GM12878 (cell line): ENCODE results near the gene LCP1. TPM values are rescaled to one million over a fixed set of nuclear protein-coding genes. Genes with fewer than 3 reads are reported as not detected.

ENCODE experiments used
- ATAC-seq: fragments of 200-7000 bp; cut with Tn5 transposase; 3 replicates; pipeline ENCODE4 v1.9.1; 2020; ENCODE audit warnings: mild to moderate bottlenecking, moderate library complexity
- BruUV-seq: library from RNA; stranded (reverse); fragments of 400-500 nt; replicated peaks from 2 replicates; lab custom pipeline; 2021; lab: Mats Ljungman, UMichigan
- CTCF ChIA-PET: fragments of 300-600 bp; sonication (Branson Sonifier 250); formaldehyde crosslinking; extraction: SDS; loops from one replicate; lab custom pipeline; 2021; ENCODE audit warnings: inconsistent platforms; lab: Yijun Ruan, JAX
- POLR2A ChIA-PET: fragments of 350-600 bp; formaldehyde crosslinking; extraction: SDS; loops from one replicate; lab custom pipeline; 2021; ENCODE audit warnings: inconsistent platforms; lab: Charles Lee
- RAD21 ChIA-PET: fragments of 300-600 bp; sonication (Branson Sonifier 250); formaldehyde crosslinking; loops from one replicate; lab custom pipeline; 2023; ENCODE audit warnings: antibody characterized with exemption; ENCODE audit not compliant: unreplicated experiment; lab: Charles Lee
- SMC1A ChIA-PET: fragments of 300-600 bp; sonication (Branson Sonifier 250); formaldehyde crosslinking; loops from one replicate; lab custom pipeline; 2023; ENCODE audit not compliant: unreplicated experiment, uncharacterized antibody; lab: Charles Lee
- DNase-seq: peaks from one replicate; pipeline ENCODE4 v3.0.0-alpha.2; 2011; ENCODE audit warnings: low read depth, low spot score
- FAIRE-seq: peaks from 3 replicates; lab custom pipeline; 2011; peaks lifted over from hg19 to GRCh38; lab: Jason Lieb, UNC
- H2AFZ ChIP-seq: 2 replicates; pipeline ENCODE4 v1.6.0; 2011; ENCODE audit warnings: low read depth, low read length, control low read depth; ENCODE audit not compliant: control insufficient read depth
- H3K27ac ChIP-seq: 2 replicates; pipeline ENCODE4 v1.5.1; 2011; ENCODE audit warnings: control low read depth; ENCODE audit not compliant: control insufficient read depth, insufficient read depth
- H3K27me3 ChIP-seq, 2 experiments: replicated peaks in 1 of 2; 2 replicates each; pipeline versions ENCODE4 v1.6.0 to v1.6.1; 2011; ENCODE audit warnings: low read length in 1 of 2; ENCODE audit not compliant: control insufficient read depth in 2 of 2, insufficient read depth in 2 of 2
- H3K36me3 ChIP-seq, 2 experiments: 2 replicates each; pipeline ENCODE4 v1.5.1; 2011; ENCODE audit warnings: low read length in 1 of 2; ENCODE audit not compliant: control insufficient read depth in 2 of 2, insufficient read depth in 2 of 2
- H3K4me1 ChIP-seq: 2 replicates; pipeline ENCODE4 v1.6.1; 2011; ENCODE audit warnings: mild to moderate bottlenecking, low read length, moderate library complexity, mixed read lengths; ENCODE audit not compliant: control insufficient read depth, insufficient read depth
- H3K4me2 ChIP-seq: 2 replicates; pipeline ENCODE4 v1.6.0; 2011; ENCODE audit warnings: control low read depth; ENCODE audit not compliant: control insufficient read depth, insufficient read depth
- H3K4me3 ChIP-seq: fragments of 200-600 bp; sonication (generic); 2 replicates; pipeline ENCODE4 v1.5.1; 2016
- H3K79me2 ChIP-seq: 2 replicates; pipeline ENCODE4 v1.6.0; 2011; ENCODE audit warnings: low read length; ENCODE audit not compliant: control insufficient read depth, insufficient read depth
- H3K9ac ChIP-seq: 2 replicates; pipeline ENCODE4 v1.8.0; 2011; ENCODE audit warnings: low read length, control low read depth, mixed read lengths; ENCODE audit not compliant: control insufficient read depth, insufficient read depth
- H3K9me3 ChIP-seq: replicated peaks from 3 replicates; pipeline ENCODE4 v1.5.1; 2011; ENCODE audit warnings: mild to moderate bottlenecking, low read length; ENCODE audit not compliant: control insufficient read depth, insufficient read depth
- H4K20me1 ChIP-seq: 2 replicates; pipeline ENCODE4 v1.6.0; 2011; ENCODE audit not compliant: control insufficient read depth, insufficient read depth
- BCL11A ChIP-seq: IDR thresholded peaks from 2 replicates; pipeline ENCODE4 v1.6.1; 2011; ENCODE audit warnings: low read depth, low read length
- CBX3 ChIP-seq: fragments of 200-600 bp; sonication (generic); IDR thresholded peaks from 2 replicates; pipeline ENCODE4 v1.6.1; 2016; ENCODE audit warnings: low read depth, borderline replicate concordance
- CREM ChIP-seq: IDR thresholded peaks from 2 replicates; pipeline ENCODE4 v1.6.1; 2014; ENCODE audit warnings: antibody characterized with exemption, low read depth
- HSF1 ChIP-seq: fragments of 150-350 bp; IDR thresholded peaks from 2 replicates; pipeline ENCODE4 v1.6.1; 2014; ENCODE audit warnings: mild to moderate bottlenecking, low read depth, low read length
- IRF4 ChIP-seq: IDR thresholded peaks from 2 replicates; pipeline ENCODE4 v1.6.1; 2011; ENCODE audit warnings: low read depth, low read length
- KDM1A ChIP-seq: fragments of 200-600 bp; sonication (generic); IDR thresholded peaks from 2 replicates; pipeline ENCODE4 v1.6.1; 2016; ENCODE audit warnings: borderline replicate concordance
- LARP7 ChIP-seq: fragments of 450-650 bp; IDR thresholded peaks from 2 replicates; pipeline ENCODE4 v1.6.1; 2017; ENCODE audit warnings: mild to moderate bottlenecking
- WGBS: methylation state at CpG from one replicate; pipeline ENCODE4 v1.1.6; 2016; ENCODE audit warnings: low lambda C conversion rate; ENCODE audit not compliant: insufficient replicate concordance, insufficient coverage; ENCODE audit errors: missing lambda C conversion rate; 5-methylcytosine and 5-hydroxymethylcytosine counted together
- in situ Hi-C: fragments of 300-500 bp; cut with MboI; formaldehyde crosslinking; loops from 9 replicates; pipeline ENCODE4 v1.14.3; 2018; ENCODE audit warnings: mixed read lengths
- intact Hi-C: fragments of 100-400 bp; cut with micrococcal nuclease; formaldehyde crosslinking; loops from one replicate; pipeline ENCODE4 v1.14.2; 2022; ENCODE audit not compliant: unreplicated experiment
- polyA plus RNA-seq, 11 experiments: library from polyadenylated mRNA; depleted of rRNA in 4 of 11; unstranded in 6 of 11; stranded (reverse) in 5 of 11; fragments of >200 nt; fragmentation: Nextera tagmentation in 4 of 11; fragmentation: Illumina TruSeq in 1 of 11; extraction: Ambion mirVana in 4 of 11; extraction: Trizol in 1 of 11; gene quantifications; 1 replicate in 1 of 11; 2 replicates in 10 of 11; pipeline versions ENCODE4 v1.2.1 to v1.2.3, GENCODE V29; 2011 to 2016; ENCODE audit warnings: inconsistent platforms in 2 of 11, missing spikeins in 2 of 11, low read depth in 1 of 11
- total RNA-seq, 4 experiments: library from RNA; depleted of rRNA in 3 of 4; stranded (reverse); fragments of >200 nt in 3 of 4; fragmentation: Illumina TruSeq in 1 of 4; extraction: Trizol in 1 of 4; gene quantifications; 2 replicates each; pipeline versions ENCODE4 v1.2.1 to v1.2.3, GENCODE V29; 2013 to 2021

LCP1 gene
- total and polyA plus RNA-seq, 10 of the 15 experiments (the other 5 are each of a cell fraction or from before 2014, with no cell fraction given) = 775 to 2,201 (median 1,556) TPM

DNA sequence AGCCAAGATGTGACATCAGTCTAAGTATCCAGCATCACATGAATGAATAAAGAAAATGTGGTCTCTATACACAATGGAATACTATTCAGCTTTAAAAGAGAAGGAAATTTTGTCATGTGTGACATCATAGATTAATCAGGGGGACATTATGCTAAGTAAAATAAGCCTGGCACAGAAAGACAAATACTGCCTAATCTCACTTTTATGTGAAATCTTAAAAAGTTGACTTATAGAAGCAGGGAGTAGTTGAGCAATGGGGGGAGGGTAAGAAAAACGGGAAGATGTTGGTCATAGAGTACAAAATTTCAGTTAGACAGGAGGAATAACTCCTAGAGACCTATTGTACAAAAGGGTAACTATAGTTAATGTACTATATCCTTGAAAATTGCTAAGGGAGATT lies 10.4 kb upstream of the LCP1 start:
- CTCF ChIA-PET = interaction anchor here (1.0 to 1.9 kb wide), 3 partner anchors 12 to 32 kb away, joined by 3 to 5 read pairs (median 3); no protein-coding TSS in a partner anchor
- intact Hi-C loops (no loop called here), in situ Hi-C loops (no loop called here)
- TF ChIP-seq KDM1A = no peak
- no peak for TF ChIP-seq CBX3
- no peak for TF ChIP-seq HSF1
- no peak for TF ChIP-seq IRF4
- no peak for TF ChIP-seq CREM
- TF ChIP-seq BCL11A = no peak
- no peak for TF ChIP-seq LARP7
- SMC1A ChIA-PET = interaction anchor here (1.0 kb wide), 1 partner anchor 129 kb away, joined by 3 read pairs; no protein-coding TSS in a partner anchor
- Histone ChIP-seq H3K27me3 (no peaks in the 10 kb centered on the region), H4K20me1 (no peaks in the 10 kb centered on the region), H3K9me3 (no peaks in the 10 kb centered on the region), H3K4me1 (no peaks in the 10 kb centered on the region; the same call in 1 of the 2 replicates), H3K4me3 (no peak overlapping the region), H3K9ac (no peak overlapping the region), H3K4me2 (no peak overlapping the region), H2AFZ (no peak overlapping the region), H3K27ac (no peak overlapping the region), H3K79me2 (no peaks in the 10 kb centered on the region), H3K36me3 (no peaks in the 10 kb centered on the region)
- DNase-seq (no peak), ATAC-seq (no peak), FAIRE-seq (no peak)
- no TSS peak for BruUV-seq
- POLR2A ChIA-PET = interaction anchor here (0.9 kb wide), 1 partner anchor 111 kb away, joined by 3 read pairs; no protein-coding TSS in a partner anchor
- WGBS = 0% methylated on average over 1 of the region's 1 CpG
- RAD21 ChIA-PET = interaction anchor here (1.0 to 1.2 kb wide), 2 partner anchors 98 to 385 kb away, joined by 3 to 5 read pairs; no protein-coding TSS in a partner anchor
